ENCODE measurements around the gene PGAP1.

- TF ChIP-seq, protein P1, sequence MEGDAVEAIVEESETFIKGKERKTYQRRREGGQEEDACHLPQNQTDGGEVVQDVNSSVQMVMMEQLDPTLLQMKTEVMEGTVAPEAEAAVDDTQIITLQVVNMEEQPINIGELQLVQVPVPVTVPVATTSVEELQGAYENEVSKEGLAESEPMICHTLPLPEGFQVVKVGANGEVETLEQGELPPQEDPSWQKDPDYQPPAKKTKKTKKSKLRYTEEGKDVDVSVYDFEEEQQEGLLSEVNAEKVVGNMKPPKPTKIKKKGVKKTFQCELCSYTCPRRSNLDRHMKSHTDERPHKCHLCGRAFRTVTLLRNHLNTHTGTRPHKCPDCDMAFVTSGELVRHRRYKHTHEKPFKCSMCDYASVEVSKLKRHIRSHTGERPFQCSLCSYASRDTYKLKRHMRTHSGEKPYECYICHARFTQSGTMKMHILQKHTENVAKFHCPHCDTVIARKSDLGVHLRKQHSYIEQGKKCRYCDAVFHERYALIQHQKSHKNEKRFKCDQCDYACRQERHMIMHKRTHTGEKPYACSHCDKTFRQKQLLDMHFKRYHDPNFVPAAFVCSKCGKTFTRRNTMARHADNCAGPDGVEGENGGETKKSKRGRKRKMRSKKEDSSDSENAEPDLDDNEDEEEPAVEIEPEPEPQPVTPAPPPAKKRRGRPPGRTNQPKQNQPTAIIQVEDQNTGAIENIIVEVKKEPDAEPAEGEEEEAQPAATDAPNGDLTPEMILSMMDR (IDR thresholded peaks at IDR 0.05), result no peak
- TF ChIP-seq POLR2AphosphoS5 (IDR thresholded peaks at IDR 0.05) (no peak), EP300 (IDR thresholded peaks at IDR 0.05) (no peak), POLR2A (IDR thresholded peaks at IDR 0.05) (no peak)
These were observed 11.5 kb downstream of the PGAP1 start for GRCh38 chr2:196914867-196915460.
